ENCODE data around the gene SMO.

GRCh38 chr7:129189661-129190310 is 1.4 kb downstream of the SMO start:
- TF ChIP-seq CTCF (IDR thresholded peaks at IDR 0.05), result no peak
- TF ChIP-seq EZH2 (IDR thresholded peaks at IDR 0.05; ENCODE audit: borderline replicate concordance, insufficient read depth, low read depth, low read length, poor library complexity, severe bottlenecking), result no peak
